AG08396 (cell line): Measurements from ENCODE around the gene UGT1A5.

Experiments used
- DNase-seq: peaks from one replicate; pipeline ENCODE4 v3.0.0; 2012; ENCODE audit warnings: low spot score, mixed read lengths

UGT1A5 gene

DNA sequence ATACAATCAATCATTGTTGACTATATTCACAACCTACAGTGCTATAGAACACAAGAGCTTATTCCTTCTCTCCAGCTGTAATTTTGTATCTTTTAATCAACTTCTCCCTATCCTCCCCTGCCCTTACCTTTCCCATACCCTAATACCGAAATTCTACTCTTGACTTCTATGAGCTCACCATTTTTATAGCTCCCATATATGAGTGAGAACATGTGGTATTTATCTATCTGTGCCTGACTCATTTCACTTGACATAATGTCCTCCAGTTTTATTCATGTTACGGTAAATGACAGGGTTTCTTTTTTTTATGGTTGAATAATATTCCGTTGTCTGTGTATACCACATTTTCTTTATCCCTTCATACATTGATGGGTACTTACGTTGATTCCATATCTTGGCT is 68.1 kb downstream of the UGT1A5 start:
- no peak for DNase-seq

DNA sequence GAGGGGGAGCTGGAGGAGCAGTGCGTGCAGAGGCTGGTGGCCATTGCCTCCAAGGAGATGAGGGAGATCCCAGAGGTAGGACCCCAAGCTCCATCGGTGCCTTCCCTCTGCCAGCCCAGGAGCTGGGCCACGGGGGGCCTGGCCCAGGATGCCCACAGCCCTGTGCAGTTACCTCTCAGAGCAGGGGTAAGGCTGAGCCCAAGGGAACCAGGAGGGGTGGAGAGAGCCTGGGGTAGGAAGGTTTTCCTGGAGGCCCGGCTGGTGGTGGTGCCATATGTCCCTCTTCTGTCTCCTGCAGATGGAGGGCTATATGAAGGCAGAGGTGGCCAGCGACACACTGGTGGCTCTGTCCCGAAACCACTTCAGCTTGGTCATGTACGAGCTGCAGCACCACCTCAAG is 76.8 kb downstream of the UGT1A5 start:
- DNase-seq = no peak

DNA sequence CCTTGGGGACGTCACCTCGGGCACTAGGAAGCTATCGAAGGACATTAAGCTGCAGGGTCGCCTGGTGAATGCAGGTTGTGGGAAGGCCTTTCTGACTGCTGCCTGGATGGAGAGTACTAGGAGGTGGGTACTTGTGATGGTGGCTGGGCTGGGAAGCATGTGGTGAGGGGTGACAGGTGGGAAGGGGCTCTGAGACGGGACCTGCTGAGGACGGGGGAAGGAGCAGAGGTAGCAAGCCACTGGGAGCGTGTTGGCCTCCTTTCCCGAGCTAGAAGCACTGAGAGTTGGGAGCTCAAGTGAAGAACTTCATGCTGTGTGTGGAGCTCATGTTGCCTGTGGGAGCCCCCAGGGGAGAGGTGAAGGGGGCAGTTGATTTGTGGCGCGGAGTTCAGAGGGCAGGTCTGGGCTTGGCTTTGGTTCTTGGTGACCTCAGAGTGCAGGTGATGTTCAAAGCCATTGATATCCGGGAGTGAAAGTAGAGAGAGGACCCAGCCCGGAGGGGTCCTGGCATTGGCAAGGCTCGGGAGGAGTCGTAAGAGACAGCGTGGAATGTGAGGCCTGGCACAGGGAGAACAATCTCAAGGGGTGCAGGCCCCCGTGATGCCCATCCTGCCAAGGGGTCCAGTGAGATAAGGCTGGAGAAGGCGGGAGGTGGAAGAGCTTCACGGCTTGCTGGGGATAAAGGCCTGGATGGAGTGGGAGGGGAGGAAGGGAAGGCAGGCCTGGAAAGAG is 78.6 kb downstream of the UGT1A5 start:
- no peak for DNase-seq

DNA sequence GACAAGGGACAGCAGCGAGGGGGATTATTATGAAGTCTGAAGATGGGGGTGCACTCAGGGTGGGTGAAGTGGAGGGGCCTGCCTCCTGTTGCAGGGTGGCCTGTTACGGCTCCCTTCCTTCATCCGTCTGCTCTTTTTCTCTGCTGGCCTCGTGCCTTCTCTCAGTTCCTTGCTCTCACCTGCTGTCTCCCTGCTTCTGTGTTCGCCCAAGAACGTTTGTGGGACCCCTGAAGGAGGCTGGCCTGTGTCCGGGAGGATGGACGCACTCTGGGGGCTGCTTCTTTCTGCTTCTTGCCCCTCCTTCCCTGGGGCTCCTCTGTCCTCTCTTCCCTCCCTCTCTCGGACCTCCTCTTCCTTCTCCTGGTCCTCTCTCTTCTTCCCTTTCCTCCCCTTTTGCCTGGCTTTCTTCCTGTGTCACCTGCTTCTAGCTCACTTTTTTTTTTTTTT is 79.2 kb downstream of the UGT1A5 start:
- no peak for DNase-seq

DNA sequence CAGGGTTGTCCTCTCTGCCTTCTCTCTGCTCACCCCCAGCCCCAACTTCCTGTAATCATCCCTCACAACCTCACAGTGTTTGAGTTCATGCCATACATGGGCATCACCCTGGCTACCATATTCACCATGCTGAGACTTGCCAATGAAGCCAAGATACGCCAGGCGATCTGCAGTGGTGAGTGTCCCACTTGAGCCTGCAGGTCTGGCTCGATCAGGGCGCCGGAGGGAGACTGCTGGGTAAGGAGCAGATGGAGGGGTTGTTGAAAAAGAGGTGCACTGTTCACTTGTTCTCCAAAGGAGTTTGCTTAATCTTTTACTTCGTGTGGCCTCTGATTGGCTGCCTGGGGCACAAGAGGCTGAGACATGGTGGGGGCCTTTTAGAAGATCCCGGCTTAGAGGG is 80.0 kb downstream of the UGT1A5 start:
- no peak for DNase-seq

DNA sequence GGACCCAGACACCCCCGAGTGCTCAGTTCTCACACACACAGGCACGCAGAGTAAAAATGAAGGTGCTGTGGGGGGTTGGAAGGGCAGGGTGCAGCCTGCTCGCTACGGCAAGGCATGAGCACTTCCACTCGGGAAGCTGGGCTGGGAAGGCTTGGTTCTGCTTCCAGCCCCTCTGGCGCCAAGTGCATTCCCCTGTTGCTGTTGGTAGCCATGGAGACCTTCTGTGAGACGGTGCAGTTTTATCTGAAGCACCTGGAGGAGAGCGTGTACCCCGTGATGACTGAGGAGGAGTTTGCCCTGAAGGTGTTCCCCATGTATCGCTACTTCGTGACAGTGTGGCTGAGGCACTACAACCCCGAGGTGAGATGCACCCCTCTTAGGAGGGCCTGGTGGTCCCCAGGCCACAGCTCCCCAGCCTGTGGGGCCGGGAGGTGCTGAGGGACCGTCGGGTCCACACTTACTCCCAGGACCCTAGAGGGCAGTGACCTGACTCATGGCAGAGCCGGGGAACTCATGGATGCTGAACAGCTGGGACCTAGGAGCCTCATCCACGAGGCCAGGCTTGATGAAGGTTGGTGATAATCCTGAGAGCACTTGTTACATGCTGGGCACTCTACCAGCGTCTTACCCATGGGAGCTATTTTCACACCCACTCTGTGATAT is 80.9 kb downstream of the UGT1A5 start:
- no peak for DNase-seq

DNA sequence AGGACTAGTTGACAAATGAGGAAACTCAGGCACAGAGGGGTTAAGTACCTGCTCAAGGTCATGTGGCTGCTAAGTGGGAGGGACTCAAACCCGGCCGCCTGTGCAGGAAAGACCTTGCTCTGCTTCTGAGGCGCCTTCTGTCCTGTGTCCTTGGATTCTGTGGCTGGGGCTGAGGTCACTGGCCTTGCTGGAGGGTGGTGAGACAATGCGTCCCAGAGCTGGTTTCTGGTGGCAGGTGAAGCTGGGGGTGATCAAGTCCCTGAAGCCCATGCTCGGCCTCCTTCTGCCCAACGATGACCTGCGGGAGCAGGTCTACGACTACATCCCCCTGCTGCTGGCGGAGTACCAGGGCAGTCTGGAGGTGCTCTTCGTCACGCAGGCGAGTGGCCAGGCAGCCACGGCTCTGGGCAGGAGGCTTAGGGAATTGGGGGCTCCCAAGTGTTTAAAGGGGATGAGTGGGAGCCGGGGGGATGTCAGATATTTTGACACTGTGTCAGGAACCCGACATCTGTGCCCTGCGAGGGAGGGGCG is 81.5 kb downstream of the UGT1A5 start:
- DNase-seq = no peak

- DNase-seq = no peak
These were observed 83.0 kb downstream of the UGT1A5 start for GRCh38 chr2:233795735-233796171.

GRCh38 chr2:233796254-233796653 is 83.5 kb downstream of the UGT1A5 start:
- no peak for DNase-seq

- DNase-seq = no peak
These were observed 85.8 kb downstream of the UGT1A5 start for GRCh38 chr2:233798335-233799086.

GRCh38 chr2:233799087-233799665 is 86.5 kb downstream of the UGT1A5 start:
- DNase-seq = no peak

DNA sequence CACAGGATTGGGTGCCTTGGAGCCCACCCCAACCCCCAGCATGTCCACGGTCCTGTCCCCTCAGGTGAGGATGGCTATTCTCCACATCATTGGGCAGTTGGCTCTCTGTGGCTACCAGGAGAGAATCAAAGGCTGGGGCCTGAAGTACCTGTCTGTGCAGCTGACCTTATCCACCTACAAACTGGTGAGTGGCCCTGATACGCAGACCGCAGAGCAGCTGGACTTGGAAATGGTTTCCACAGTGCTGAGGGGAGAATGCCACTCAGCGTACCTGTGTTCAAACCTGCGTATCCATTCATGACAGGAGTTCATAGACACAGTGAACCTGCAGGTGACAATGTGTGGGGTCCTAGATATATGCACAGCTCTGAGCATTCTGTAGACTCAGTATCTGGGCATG is 87.0 kb downstream of the UGT1A5 start:
- DNase-seq = no peak

DNA sequence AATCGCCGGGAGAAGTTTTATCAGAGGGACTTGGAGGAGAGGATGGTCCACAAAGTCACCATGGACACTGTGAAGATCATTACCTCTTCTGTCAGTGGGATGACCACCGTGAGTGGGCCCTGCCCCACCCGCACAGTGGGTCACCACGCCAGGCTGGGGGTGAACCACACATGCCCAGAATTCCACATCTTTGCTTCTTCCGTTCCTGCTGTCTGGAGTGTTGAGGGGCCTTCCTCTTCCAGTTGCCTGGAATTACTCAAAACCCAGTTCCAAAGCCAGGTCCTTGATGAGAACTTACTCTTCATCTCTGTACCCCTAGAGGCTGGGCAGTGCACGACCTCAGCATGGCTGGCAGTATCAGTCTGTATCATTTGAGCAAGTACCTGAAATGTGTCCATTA is 87.5 kb downstream of the UGT1A5 start:
- DNase-seq = no peak

GRCh38 chr2:233801357-233802131 is 88.8 kb downstream of the UGT1A5 start:
- no peak for DNase-seq

DNA sequence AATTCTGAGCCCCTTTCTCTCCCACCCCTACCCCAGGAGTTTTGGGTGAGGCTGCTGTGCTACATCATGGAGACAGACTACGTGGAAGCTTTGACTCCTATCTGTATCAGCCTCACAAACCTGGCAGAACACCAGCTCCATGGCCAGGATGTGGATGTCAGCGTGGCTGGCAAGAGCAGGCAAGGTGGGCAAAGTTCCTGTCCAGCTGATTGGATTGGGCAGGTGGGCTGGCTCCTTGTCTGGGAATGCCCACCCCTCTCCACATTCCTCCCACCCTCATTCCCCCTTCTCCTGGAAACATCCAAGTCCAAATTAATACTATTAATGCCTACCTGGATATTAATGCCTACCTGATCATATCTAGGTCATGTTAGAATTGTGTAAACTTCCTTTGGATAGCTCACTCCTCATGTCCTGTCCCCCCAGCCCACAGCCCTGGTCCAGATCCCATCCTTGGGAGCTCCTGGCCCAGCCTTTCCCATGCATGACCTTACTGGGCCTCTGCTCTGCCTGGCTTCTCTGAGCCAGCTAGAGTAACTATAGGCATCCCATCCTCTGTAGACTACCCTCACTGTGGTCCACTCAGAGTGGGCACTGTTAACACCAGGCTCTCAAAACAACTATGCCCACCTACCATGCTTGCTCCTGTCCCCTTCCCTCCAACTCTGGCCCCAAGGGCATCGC is 89.6 kb downstream of the UGT1A5 start:
- no peak for DNase-seq

DNA sequence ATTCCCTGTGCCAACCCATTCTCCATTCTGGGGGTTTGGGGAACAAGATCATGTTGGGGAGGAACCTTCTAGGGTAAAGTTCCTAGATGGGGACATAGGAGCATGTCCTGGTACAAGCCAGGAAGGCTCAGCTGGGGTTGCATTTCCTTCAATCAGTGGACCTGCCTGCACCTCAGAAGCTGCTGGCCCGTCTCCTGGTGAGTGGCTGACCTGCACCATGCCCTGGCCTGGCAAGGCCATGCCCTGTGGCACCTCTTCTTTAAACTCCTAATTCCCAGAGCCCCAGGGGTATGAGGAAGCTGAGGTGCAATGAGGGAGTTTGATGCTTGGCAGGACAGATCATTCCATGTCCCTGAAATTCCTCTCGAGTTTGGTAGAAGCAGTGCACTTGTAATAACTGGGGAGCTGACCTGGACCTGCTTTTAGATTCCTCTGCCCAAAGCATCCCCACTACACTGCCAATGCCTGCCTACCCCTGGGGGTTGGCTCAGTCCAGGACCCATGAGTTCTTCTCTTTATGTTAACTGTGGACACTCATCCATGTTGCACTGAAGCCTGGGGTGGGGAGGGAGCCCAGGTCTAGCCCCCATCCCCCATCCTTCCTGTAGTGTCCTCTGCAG is 90.7 kb downstream of the UGT1A5 start:
- DNase-seq = no peak

DNA sequence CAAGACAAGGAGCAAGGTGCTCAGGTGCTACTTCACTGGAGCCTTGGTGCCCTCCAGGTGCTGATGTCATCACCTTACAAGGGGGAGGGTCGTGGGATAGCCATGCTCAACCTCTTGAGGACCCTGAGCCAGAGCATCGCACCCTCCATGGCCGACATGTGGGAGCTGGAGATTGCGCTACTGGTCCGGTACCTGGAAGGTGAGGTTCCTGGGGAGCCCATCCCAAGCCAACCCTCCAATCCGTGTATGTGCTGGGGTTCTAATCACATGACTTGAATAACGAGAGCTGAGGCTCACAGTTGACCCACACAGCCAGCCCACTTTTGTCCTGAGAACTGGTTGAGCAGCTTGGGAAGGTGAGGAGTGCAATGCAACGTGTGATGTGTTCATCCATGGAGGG is 91.3 kb downstream of the UGT1A5 start:
- no peak for DNase-seq

GRCh38 chr2:233807215-233807865 is 94.6 kb downstream of the UGT1A5 start:
- no peak for DNase-seq

DNA sequence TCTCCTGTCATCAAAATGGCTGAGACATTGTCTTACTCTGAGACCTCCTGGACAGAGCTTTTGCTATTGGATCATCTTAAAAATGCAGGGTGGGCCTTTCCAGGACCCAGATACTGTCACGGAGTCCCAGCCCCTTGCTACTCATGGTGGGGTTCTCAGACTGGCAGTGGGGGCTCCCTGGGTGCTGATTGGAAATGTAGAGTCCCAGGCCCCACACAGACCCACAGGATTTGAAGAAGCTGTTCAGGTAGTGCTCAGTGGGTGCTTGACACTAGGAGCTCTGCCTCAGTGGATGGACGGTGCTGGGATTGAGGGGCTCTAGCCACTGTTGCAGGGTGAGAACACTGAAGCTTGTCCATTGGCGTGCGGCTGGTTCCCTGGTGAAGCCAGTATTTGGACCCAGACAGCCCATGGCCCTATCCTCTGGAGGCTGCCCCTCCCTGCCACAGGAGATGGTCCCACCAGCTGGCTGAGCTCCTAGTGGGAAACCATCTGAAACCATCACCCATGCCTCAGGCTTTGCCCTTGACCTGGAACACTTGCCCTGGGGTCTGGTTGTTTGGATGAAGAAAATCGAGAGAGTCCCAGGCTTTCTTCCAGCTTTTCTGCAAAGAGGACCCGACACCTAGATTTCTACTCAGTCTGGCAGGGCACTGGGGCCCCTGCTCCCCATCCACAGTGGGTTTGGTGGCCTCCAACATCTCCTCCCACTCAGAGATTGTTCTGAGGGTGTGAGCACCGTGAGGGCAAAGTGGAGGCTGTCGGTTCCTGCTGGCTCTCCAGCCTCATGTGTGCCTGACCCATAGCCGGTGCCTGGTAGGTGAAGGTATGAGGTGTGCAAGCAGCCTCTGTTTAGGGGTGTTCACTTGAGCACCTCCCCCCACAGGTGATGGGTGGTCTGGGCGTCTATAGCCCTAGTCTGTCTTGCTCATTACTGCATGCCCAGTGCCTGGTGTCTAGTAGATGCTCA is 95.5 kb downstream of the UGT1A5 start:
- no peak for DNase-seq
